Keratinocyte (primary cell): Measurements from ENCODE around the gene ZNF768. TPM values are rescaled to one million over a fixed set of nuclear protein-coding genes. Genes with fewer than 3 reads are reported as not detected.

Source experiments
- DNase-seq: peaks from one replicate; pipeline ENCODE4 v3.0.0-alpha.2; 2011; ENCODE audit warnings: low read depth, missing footprints, low spot score
- FAIRE-seq: peaks from 2 replicates; lab custom pipeline; 2011; peaks lifted over from hg19 to GRCh38; lab: Jason Lieb, UNC
- H2AFZ ChIP-seq: 2 replicates; pipeline ENCODE4 v1.6.0; 2012; ENCODE audit warnings: low read length, control low read depth, inconsistent platforms; ENCODE audit not compliant: control insufficient read depth
- H3K27ac ChIP-seq: 2 replicates; pipeline ENCODE4 v1.5.1; 2011; ENCODE audit warnings: low read length; ENCODE audit not compliant: control insufficient read depth, insufficient read depth
- H3K27me3 ChIP-seq: 3 replicates; pipeline ENCODE4 v1.6.0; 2011; ENCODE audit warnings: low read length; ENCODE audit not compliant: control insufficient read depth, insufficient read depth; ENCODE audit errors: extremely low read depth
- H3K36me3 ChIP-seq, 2 experiments: 2 replicates in 1 of 2; 3 replicates in 1 of 2; pipeline ENCODE4 v1.5.1; 2011; ENCODE audit warnings: low read length in 2 of 2, mild to moderate bottlenecking in 1 of 2; ENCODE audit not compliant: control insufficient read depth in 2 of 2, insufficient read depth in 2 of 2; ENCODE audit errors: extremely low read depth in 1 of 2
- H3K4me1 ChIP-seq: 3 replicates; pipeline ENCODE4 v1.5.1; 2011; ENCODE audit warnings: low read length; ENCODE audit not compliant: control insufficient read depth, insufficient read depth; ENCODE audit errors: extremely low read depth
- H3K4me2 ChIP-seq: 3 replicates; pipeline ENCODE4 v1.6.0; 2011; ENCODE audit warnings: low read depth, low read length; ENCODE audit not compliant: control insufficient read depth, insufficient read depth; ENCODE audit errors: extremely low read depth
- H3K4me3 ChIP-seq, 3 experiments: fragments of 200-600 bp in 1 of 3; sonication (generic) in 1 of 3; 2 replicates in 2 of 3; 3 replicates in 1 of 3; pipeline ENCODE4 v1.5.1; 2011 to 2016; ENCODE audit warnings: low read length in 3 of 3, mild to moderate bottlenecking in 3 of 3, control low read depth in 2 of 3, inconsistent platforms in 1 of 3, low read depth in 1 of 3, mixed read lengths in 1 of 3, mixed run types in 1 of 3, moderate library complexity in 1 of 3; ENCODE audit not compliant: control insufficient read depth in 2 of 3, insufficient read depth in 2 of 3; ENCODE audit errors: extremely low read depth in 1 of 3
- H3K79me2 ChIP-seq: 2 replicates; pipeline ENCODE4 v1.6.0; 2012; ENCODE audit warnings: low read length; ENCODE audit not compliant: control insufficient read depth, insufficient read depth
- H3K9ac ChIP-seq: 3 replicates; pipeline ENCODE4 v1.6.0; 2011; ENCODE audit warnings: low read length; ENCODE audit not compliant: control insufficient read depth, insufficient read depth; ENCODE audit errors: extremely low read depth
- H3K9me1 ChIP-seq: 3 replicates; pipeline ENCODE4 v1.6.0; 2011; ENCODE audit warnings: low read length; ENCODE audit not compliant: control insufficient read depth, insufficient read depth; ENCODE audit errors: extremely low read depth
- H3K9me3 ChIP-seq: 2 replicates; pipeline ENCODE4 v1.5.1; 2012; ENCODE audit warnings: low read depth, low read length; ENCODE audit not compliant: control insufficient read depth
- H4K20me1 ChIP-seq: 3 replicates; pipeline ENCODE4 v1.6.0; 2011; ENCODE audit warnings: low read length; ENCODE audit not compliant: control insufficient read depth, insufficient read depth; ENCODE audit errors: extremely low read depth
- CTCF ChIP-seq, 3 experiments: IDR thresholded peaks in 1 of 3; conservative IDR thresholded peaks in 1 of 3; optimal IDR thresholded peaks in 1 of 3; 2 replicates in 2 of 3; 3 replicates in 1 of 3; pipeline versions ENCODE3 to v1.5.1; 2011; ENCODE audit warnings: low read length in 3 of 3, mild to moderate bottlenecking in 3 of 3, moderate library complexity in 2 of 3, control low read depth in 1 of 3, inconsistent platforms in 1 of 3; ENCODE audit not compliant: insufficient read depth in 2 of 3; ENCODE audit errors: extremely low read depth in 1 of 3
- EZH2 ChIP-seq: IDR thresholded peaks from one replicate; pipeline ENCODE4 v1.6.1; 2012; ENCODE audit warnings: inconsistent platforms, mild to moderate bottlenecking, low read length, moderate library complexity
- dilution Hi-C: fragments of 300-500 bp; cut with MboI; formaldehyde crosslinking; loops from one replicate; pipeline ENCODE4 v1.7.0; 2020; ENCODE audit warnings: low sequenced_read_pairs; ENCODE audit not compliant: extremely low pct_ligation_motif_present
- polyA plus RNA-seq, 5 experiments: library from polyadenylated mRNA; depleted of rRNA in 3 of 5; stranded (reverse) in 3 of 5; stranded (forward) in 1 of 5; unstranded in 1 of 5; fragments of >200 nt; gene quantifications; 1 replicate in 1 of 5; 2 replicates in 3 of 5; 3 replicates in 1 of 5; pipeline versions ENCODE4 v1.2.1 to v1.2.3, GENCODE V29; 2011 to 2012; ENCODE audit warnings: missing spikeins in 2 of 5, low read depth in 1 of 5, low replicate concordance in 1 of 5

Gene ZNF768
- polyA plus RNA-seq, 1 donor (not counting 4 experiments of a cell fraction or from before 2014, with no cell fraction given): 10.9 TPM

- DNase-seq: no peak
- H3K27ac ChIP-seq: no peak overlapping the region
- peaks cover 0 to 8% of the 10 kb centered on the region in 2 experiments for H3K36me3 ChIP-seq
- no peaks in the 10 kb centered on the region for H3K9me3 ChIP-seq
- H4K20me1 ChIP-seq: no peaks in the 10 kb centered on the region
- H3K4me3 ChIP-seq: no peak overlapping the region
- no peak for TF ChIP-seq CTCF (optimal IDR thresholded peaks at IDR 0.05 in 1 of 3, IDR thresholded peaks at IDR 0.05 in 1 of 3, conservative IDR thresholded peaks at IDR 0.05 in 1 of 3; ENCODE audit: extremely low read depth in 1 of 3, insufficient read depth in 2 of 3, low read length in 3 of 3)
- TF ChIP-seq EZH2: no peak
- dilution Hi-C loops: no loop called here
- H3K27me3 ChIP-seq: no peaks in the 10 kb centered on the region
- no peak overlapping the region for H3K9ac ChIP-seq
- H2AFZ ChIP-seq: no peak overlapping the region
- H3K4me1 ChIP-seq: peaks cover 5% of the 10 kb centered on the region
- H3K9me1 ChIP-seq: no peaks in the 10 kb centered on the region
- peaks cover 18% of the 10 kb centered on the region for H3K79me2 ChIP-seq
- no peak for FAIRE-seq
- H3K4me2 ChIP-seq: no peak overlapping the region
Measured at GRCh38 chr16:30555315-30556124, 29.2 kb upstream of the ZNF768 start.

- no peak for DNase-seq
- no peaks in the 10 kb centered on the region for H3K9me1 ChIP-seq
- no peak overlapping the region for H3K4me3 ChIP-seq
- no peaks in the 10 kb centered on the region for H3K9me3 ChIP-seq
- no peak overlapping the region for H3K9ac ChIP-seq
- no peak overlapping the region for H3K4me2 ChIP-seq
- H3K27ac ChIP-seq: no peak overlapping the region
- peaks cover 0 to 8% of the 10 kb centered on the region in 2 experiments for H3K36me3 ChIP-seq
- FAIRE-seq: no peak
- no peak overlapping the region for H2AFZ ChIP-seq
- H3K79me2 ChIP-seq: peaks cover 18% of the 10 kb centered on the region
- no peaks in the 10 kb centered on the region for H4K20me1 ChIP-seq
- peaks cover 5% of the 10 kb centered on the region for H3K4me1 ChIP-seq
- no peak for TF ChIP-seq EZH2
- TF ChIP-seq CTCF (optimal IDR thresholded peaks at IDR 0.05 in 1 of 3, IDR thresholded peaks at IDR 0.05 in 1 of 3, conservative IDR thresholded peaks at IDR 0.05 in 1 of 3; ENCODE audit: extremely low read depth in 1 of 3, insufficient read depth in 2 of 3, low read length in 3 of 3): no peak
- dilution Hi-C loops: no loop called here
- no peaks in the 10 kb centered on the region for H3K27me3 ChIP-seq
Measured at GRCh38 chr16:30554557-30555314, 28.4 kb upstream of the ZNF768 start.
